DOHH2 (cell line): Measurements from ENCODE around the gene ADGRL2.

Experiments used
- CTCF ChIP-seq: fragments of 200-600 bp; sonication (generic); IDR thresholded peaks from one replicate; pipeline ENCODE4 v1.5.1; 2014; ENCODE audit warnings: antibody characterized with exemption, mild to moderate bottlenecking, low read depth, low read length; ENCODE audit not compliant: poor library complexity, severe bottlenecking
- EZH2phosphoT487 ChIP-seq: fragments of 200-600 bp; sonication (generic); IDR thresholded peaks from 2 replicates; pipeline ENCODE4 v1.6.1; 2017; ENCODE audit warnings: borderline replicate concordance, mild to moderate bottlenecking, antibody characterized with exemption, low read length, moderate library complexity, mixed read lengths

DNA sequence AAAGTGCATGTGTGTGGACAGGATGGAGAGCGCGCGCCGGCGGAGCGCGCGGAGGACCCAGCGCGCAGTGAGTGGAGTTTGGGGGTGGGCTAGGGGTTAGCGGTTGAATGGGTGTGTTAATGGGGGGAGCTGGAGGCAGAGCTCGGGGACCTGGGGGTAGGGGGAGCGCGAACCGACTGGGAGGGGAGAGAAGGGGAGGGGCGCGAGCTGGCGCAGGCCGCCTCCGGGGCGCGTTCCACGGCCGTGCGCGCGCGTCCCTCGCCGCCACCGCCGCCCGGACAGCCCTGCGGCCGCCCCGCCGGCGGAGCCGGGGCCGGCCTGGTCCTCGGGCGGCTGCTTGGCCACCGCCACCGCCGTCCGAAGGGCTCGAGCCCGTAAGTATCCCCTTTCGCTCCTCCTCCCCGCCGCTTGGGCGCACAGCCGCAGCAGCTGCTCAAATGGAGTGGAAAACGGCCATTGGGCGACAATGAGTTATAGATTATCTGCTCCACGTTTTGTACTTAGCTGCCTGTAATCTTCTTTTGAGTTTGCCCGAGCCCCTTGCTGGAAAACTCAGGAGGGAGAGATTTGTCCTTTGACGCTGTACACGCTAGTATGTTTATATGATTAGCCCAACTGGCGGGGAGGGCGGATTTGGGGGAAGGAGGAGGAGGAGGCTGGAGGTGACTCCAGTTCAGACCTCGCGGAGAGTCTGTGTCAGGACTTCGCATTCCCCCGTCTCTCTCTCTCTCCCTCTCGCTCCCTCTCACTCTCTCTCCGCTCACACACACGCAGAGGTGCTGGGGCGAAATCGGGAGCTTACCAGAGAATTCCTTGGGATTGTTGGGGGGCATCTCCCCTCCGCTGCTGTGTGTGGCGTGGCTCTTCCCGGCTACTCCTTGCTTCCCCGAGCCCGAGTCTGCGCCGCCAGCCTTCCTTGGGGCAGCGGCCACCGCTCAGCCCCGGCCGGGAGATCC is at the start of gene ADGRL2:
- TF ChIP-seq CTCF = no peak
- no peak for TF ChIP-seq EZH2phosphoT487
